ENCODE measurements around the gene EPHA5.

GRCh38 chr4:65589331-65589730 lies 81.0 kb downstream of the EPHA5 start:
- TF ChIP-seq CTCF (IDR thresholded peaks at IDR 0.05) (no peak), POLR2A (IDR thresholded peaks at IDR 0.05) (no peak)
